ENCODE results near the gene CYB5A. TPM values are rescaled to one million over a fixed set of nuclear protein-coding genes. Genes with fewer than 3 reads are reported as not detected.

CYB5A gene
- total RNA-seq, 1 donor from 2014 or later, result 34.8 TPM

GRCh38 chr18:74259347-74259746 is 32.4 kb downstream of the CYB5A start:
- intact Hi-C loops (cut with micrococcal nuclease), result no loop called here
- no peak overlapping the region for H3K4me3 Mint-ChIP-seq
- no peaks in the 10 kb centered on the region for H3K27me3 Mint-ChIP-seq
- H3K27ac Mint-ChIP-seq, result no peak overlapping the region
- no peaks in the 10 kb centered on the region for H3K36me3 Mint-ChIP-seq (ENCODE audit: low read depth)
- peaks cover 3% of the 10 kb centered on the region for H3K4me1 Mint-ChIP-seq
- DNase-seq, result no peak
- H3K9me3 Mint-ChIP-seq, result no peaks in the 10 kb centered on the region

DNA sequence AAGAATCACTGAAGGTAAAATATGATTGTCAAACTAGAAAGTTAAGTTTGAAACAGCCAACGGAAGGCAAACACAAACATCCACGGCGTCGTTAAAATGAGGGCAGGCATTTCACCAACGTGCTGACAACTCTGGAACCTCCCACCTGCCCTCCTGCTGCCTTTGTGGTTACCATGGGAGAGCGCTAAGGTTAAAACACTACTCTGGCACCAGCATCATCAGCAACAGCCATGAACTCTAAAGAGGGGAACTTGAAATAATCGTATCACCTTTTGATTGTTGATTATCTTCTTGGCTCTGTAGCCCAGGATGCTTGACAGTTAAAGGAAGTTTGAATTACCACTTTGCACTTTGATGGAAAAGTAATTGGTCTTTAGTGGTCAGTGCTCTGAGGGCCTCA is 34.7 kb downstream of the CYB5A start:
- Mint-ChIP-seq H3K27ac (no peak overlapping the region), H3K36me3 (ENCODE audit: low read depth) (peaks cover 3% of the 10 kb centered on the region), H3K4me1 (peaks cover 3% of the 10 kb centered on the region), H3K27me3 (no peaks in the 10 kb centered on the region), H3K4me3 (no peak overlapping the region), H3K9me3 (no peaks in the 10 kb centered on the region)
- DNase-seq, result no peak
- intact Hi-C loops (cut with micrococcal nuclease), result no loop called here

- H3K9me3 Mint-ChIP-seq, result no peaks in the 10 kb centered on the region
- H3K4me3 Mint-ChIP-seq, result no peak overlapping the region
- no peaks in the 10 kb centered on the region for H3K27me3 Mint-ChIP-seq
- no peak overlapping the region for H3K27ac Mint-ChIP-seq
- DNase-seq, result no peak
- H3K36me3 Mint-ChIP-seq (ENCODE audit: low read depth), result peaks cover 4% of the 10 kb centered on the region
- intact Hi-C loops (cut with micrococcal nuclease), result no loop called here
- peaks cover 8% of the 10 kb centered on the region for H3K4me1 Mint-ChIP-seq
These were observed 35.6 kb downstream of the CYB5A start for GRCh38 chr18:74256190-74256589.

- no peak overlapping the region for H3K4me3 Mint-ChIP-seq
- no peaks in the 10 kb centered on the region for H3K9me3 Mint-ChIP-seq
- peaks cover 4% of the 10 kb centered on the region for H3K36me3 Mint-ChIP-seq (ENCODE audit: low read depth)
- no peak overlapping the region for H3K27ac Mint-ChIP-seq
- DNase-seq, result no peak
- intact Hi-C loops (cut with micrococcal nuclease), result no loop called here
- no peaks in the 10 kb centered on the region for H3K27me3 Mint-ChIP-seq
- peaks cover 10% of the 10 kb centered on the region for H3K4me1 Mint-ChIP-seq
These were observed 36.6 kb downstream of the CYB5A start for GRCh38 chr18:74255131-74255616.

- Mint-ChIP-seq H3K4me3 (no peak overlapping the region), H3K27me3 (no peaks in the 10 kb centered on the region), H3K4me1 (peaks cover 24% of the 10 kb centered on the region), H3K9me3 (no peaks in the 10 kb centered on the region), H3K36me3 (ENCODE audit: low read depth) (peaks cover 4% of the 10 kb centered on the region), H3K27ac (peak overlapping the region; percentile 19)
- intact Hi-C loops (cut with micrococcal nuclease), result no loop called here
- no peak for DNase-seq
These were observed 39.7 kb downstream of the CYB5A start for GRCh38 chr18:74252039-74252395.

DNA sequence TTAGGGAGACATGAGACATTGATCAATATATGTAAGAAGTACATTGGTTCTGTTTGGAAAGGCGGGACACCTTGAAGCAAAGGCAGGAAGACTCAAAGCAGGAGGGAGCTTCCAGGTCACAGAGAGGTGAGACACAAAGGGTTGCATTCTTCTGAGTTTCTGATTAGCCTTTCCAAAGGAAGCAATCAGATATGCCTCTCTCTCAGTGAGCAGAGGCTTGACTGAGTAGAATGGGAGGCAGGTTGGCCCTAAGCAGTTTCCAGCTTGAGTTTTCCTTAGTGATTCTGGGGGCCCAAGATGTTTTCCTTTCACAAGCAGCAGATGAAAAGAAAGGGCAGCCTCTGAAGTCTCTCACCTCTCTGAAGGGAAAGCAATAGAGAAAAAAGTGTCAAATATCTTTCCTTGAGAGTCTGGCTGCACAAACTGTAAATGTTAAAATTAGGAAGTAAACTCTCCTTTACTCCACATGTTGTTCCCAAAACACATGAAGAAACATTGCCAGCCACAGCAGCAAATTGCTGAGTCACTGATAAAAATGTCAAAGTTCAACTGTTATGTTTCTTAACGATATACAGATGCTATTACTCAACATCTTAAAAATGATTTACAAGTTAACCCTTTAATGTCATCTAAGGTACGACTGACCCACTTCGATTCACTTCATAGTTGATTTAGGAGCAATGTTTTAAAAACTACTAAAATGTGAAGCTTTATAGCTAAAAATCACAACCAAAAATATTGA is 40.3 kb downstream of the CYB5A start:
- H3K36me3 Mint-ChIP-seq (ENCODE audit: low read depth), result peaks cover 4% of the 10 kb centered on the region
- no peak overlapping the region for H3K4me3 Mint-ChIP-seq
- H3K27me3 Mint-ChIP-seq, result no peaks in the 10 kb centered on the region
- no peak for DNase-seq
- H3K9me3 Mint-ChIP-seq, result no peaks in the 10 kb centered on the region
- peaks cover 24% of the 10 kb centered on the region for H3K4me1 Mint-ChIP-seq
- intact Hi-C loops (cut with micrococcal nuclease), result no loop called here
- H3K27ac Mint-ChIP-seq, result no peak overlapping the region

DNA sequence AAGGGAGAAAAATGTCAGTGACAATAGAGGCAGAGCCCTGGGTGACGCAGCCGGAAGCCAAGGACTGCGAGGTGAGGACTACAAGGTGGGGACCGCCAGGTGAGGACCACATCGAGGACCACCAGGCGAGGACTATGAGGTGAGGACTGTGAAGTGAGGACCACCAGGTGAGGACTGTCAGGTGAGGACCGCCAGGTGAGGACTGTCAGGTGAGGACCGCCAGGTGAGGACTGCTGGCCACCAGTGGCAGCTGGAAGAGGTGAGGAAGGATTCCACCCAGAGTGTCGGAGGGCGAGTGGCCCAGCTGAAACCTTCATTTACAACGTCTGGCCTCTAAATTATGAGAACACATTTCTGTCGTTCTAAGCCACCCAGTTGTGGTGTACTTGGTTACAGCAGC is 41.6 kb downstream of the CYB5A start:
- no peaks in the 10 kb centered on the region for H3K9me3 Mint-ChIP-seq
- intact Hi-C loops (cut with micrococcal nuclease), result no loop called here
- no peak overlapping the region for H3K27ac Mint-ChIP-seq
- H3K27me3 Mint-ChIP-seq, result no peaks in the 10 kb centered on the region
- H3K4me1 Mint-ChIP-seq, result peaks cover 24% of the 10 kb centered on the region
- H3K36me3 Mint-ChIP-seq (ENCODE audit: low read depth), result peaks cover 4% of the 10 kb centered on the region
- no peak overlapping the region for H3K4me3 Mint-ChIP-seq
- DNase-seq, result no peak

DNA sequence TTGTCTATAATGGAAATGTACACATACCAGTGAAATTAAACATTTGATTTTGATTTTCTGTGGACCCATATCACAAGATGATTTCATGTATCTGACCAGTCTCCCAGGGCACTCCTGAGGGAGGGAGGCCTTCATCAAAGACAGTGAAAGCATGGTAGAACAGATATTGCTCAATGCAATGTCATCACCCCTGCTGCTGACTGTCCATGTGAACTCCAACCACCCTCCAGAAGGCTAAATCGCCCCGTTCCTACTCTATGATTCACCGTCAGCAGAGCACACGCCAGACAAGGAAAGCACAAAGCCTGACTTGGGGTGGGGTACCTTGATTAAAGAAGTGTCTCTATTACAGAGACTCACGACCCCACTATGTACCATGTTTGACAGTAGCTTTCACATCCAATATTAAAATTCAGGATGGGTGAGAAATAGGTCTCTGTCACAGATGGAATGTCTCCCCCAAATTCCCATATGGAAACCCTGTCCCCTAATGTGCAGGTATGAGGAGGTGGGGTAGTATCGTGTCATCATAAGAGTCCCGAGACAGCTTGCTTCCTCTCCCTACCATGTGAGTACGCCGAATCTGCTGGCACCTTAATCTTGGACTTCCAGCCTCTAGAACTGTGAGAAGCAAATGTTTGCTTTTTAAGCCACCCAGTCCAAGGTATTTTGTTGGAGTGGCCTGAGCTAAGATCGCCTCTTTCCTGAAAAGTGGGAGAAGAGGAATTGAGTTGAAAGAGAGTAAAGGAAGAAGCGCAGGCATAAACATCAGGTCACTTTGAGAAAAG is 42.4 kb downstream of the CYB5A start:
- H3K27me3 Mint-ChIP-seq, result no peaks in the 10 kb centered on the region
- intact Hi-C loops (cut with micrococcal nuclease), result loop anchor here (5.0 kb wide), 1 partner anchor 43 kb away; the partner anchor contains the start of gene CYB5A
- H3K4me1 Mint-ChIP-seq, result peaks cover 24% of the 10 kb centered on the region
- no peak overlapping the region for H3K27ac Mint-ChIP-seq
- H3K9me3 Mint-ChIP-seq, result no peaks in the 10 kb centered on the region
- no peak for DNase-seq
- H3K4me3 Mint-ChIP-seq, result no peak overlapping the region
- peaks cover 4% of the 10 kb centered on the region for H3K36me3 Mint-ChIP-seq (ENCODE audit: low read depth)

- H3K4me3 Mint-ChIP-seq, result no peak overlapping the region
- peaks cover 24% of the 10 kb centered on the region for H3K4me1 Mint-ChIP-seq
- peak; percentile 62 for DNase-seq
- H3K27me3 Mint-ChIP-seq, result no peaks in the 10 kb centered on the region
- H3K36me3 Mint-ChIP-seq (ENCODE audit: low read depth), result peaks cover 4% of the 10 kb centered on the region
- intact Hi-C loops (cut with micrococcal nuclease), result loop anchor here (5.0 kb wide), 1 partner anchor 44 kb away; the partner anchor contains the start of gene CYB5A
- peak overlapping the region; percentile 42 for H3K27ac Mint-ChIP-seq
- H3K9me3 Mint-ChIP-seq, result no peaks in the 10 kb centered on the region
These were observed 43.2 kb downstream of the CYB5A start for GRCh38 chr18:74248595-74248994.

DNA sequence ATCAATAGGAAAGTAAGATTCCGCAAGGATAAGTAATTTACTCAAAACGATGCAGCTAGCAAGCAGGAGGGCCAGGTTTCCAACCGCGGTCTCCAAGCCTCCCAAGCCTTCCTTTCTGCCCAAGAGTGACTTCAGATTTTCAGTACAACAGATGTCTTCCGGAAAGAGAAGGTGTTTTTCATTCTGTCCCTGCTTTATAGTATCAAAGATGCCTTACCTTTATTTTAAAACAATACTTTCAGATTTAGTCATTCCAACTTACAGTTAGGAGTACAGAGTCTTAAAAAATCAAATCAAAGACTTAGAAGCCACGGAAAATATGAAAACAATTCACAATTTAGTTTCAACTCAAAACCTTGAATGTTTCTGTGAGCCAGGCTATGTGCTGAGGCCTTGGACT is 43.6 kb downstream of the CYB5A start:
- Mint-ChIP-seq H3K27ac (peak overlapping the region; percentile 42), H3K4me3 (no peak overlapping the region), H3K36me3 (ENCODE audit: low read depth) (peaks cover 4% of the 10 kb centered on the region), H3K9me3 (no peaks in the 10 kb centered on the region), H3K4me1 (peaks cover 24% of the 10 kb centered on the region), H3K27me3 (no peaks in the 10 kb centered on the region)
- DNase-seq, result no peak
- intact Hi-C loops (cut with micrococcal nuclease), result loop anchor here (5.0 kb wide), 1 partner anchor 44 kb away; the partner anchor contains the start of gene CYB5A

- H3K4me3 Mint-ChIP-seq, result no peak overlapping the region
- intact Hi-C loops (cut with micrococcal nuclease), result no loop called here
- peaks cover 15% of the 10 kb centered on the region for H3K4me1 Mint-ChIP-seq
- no peak overlapping the region for H3K27ac Mint-ChIP-seq
- no peaks in the 10 kb centered on the region for H3K36me3 Mint-ChIP-seq (ENCODE audit: low read depth)
- no peaks in the 10 kb centered on the region for H3K9me3 Mint-ChIP-seq
- no peak for DNase-seq
- H3K27me3 Mint-ChIP-seq, result peaks cover 18% of the 10 kb centered on the region
These were observed 47.2 kb downstream of the CYB5A start for GRCh38 chr18:74244554-74244953.

DNA sequence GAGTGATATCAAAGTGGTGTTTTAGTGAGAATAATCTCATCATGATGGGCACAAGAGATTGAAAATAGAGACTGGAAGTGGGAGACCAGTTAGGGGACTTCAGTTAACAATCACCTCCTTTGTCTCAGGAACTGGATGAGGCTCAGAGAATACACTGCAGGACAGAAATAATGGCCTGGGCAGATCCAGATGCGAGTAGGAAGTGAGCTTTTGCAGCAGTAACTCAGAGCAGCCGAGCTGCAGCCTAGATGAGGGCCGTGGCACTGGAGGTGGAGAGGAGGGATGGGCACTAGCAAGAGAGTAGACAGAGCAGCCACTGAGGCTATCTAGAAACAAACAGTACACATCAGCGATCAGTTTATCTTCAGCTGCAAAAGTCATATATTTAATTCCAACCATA is 48.6 kb downstream of the CYB5A start:
- Mint-ChIP-seq H3K4me1 (peaks cover 5% of the 10 kb centered on the region), H3K27ac (no peak overlapping the region), H3K27me3 (peaks cover 19% of the 10 kb centered on the region), H3K36me3 (ENCODE audit: low read depth) (no peaks in the 10 kb centered on the region), H3K9me3 (no peaks in the 10 kb centered on the region), H3K4me3 (no peak overlapping the region)
- no peak for DNase-seq
- intact Hi-C loops (cut with micrococcal nuclease), result no loop called here

GRCh38 chr18:74242438-74243096 is 49.2 kb downstream of the CYB5A start:
- H3K4me1 Mint-ChIP-seq, result no peaks in the 10 kb centered on the region
- intact Hi-C loops (cut with micrococcal nuclease), result no loop called here
- no peak overlapping the region for H3K27ac Mint-ChIP-seq
- peaks cover 19% of the 10 kb centered on the region for H3K27me3 Mint-ChIP-seq
- no peaks in the 10 kb centered on the region for H3K36me3 Mint-ChIP-seq (ENCODE audit: low read depth)
- H3K9me3 Mint-ChIP-seq, result no peaks in the 10 kb centered on the region
- no peak for DNase-seq
- H3K4me3 Mint-ChIP-seq, result no peak overlapping the region

- Mint-ChIP-seq H3K4me3 (no peak overlapping the region), H3K36me3 (ENCODE audit: low read depth) (no peaks in the 10 kb centered on the region), H3K27me3 (peaks cover 19% of the 10 kb centered on the region), H3K4me1 (no peaks in the 10 kb centered on the region), H3K9me3 (no peaks in the 10 kb centered on the region), H3K27ac (no peak overlapping the region)
- intact Hi-C loops (cut with micrococcal nuclease), result no loop called here
- no peak for DNase-seq
These were observed 49.8 kb downstream of the CYB5A start for GRCh38 chr18:74241970-74242369.
